HUES48 (cell line): Measurements from ENCODE around the gene GALNT7.

ENCODE experiments used
- H3K27ac ChIP-seq: one replicate; pipeline ENCODE4 v1.7.0; 2013; ENCODE audit warnings: low read depth, low read length, inconsistent platforms
- H3K27me3 ChIP-seq: 2 replicates; pipeline ENCODE4 v1.6.1; 2013; ENCODE audit warnings: mild to moderate bottlenecking, low read length; ENCODE audit not compliant: control insufficient read depth, insufficient read depth
- H3K36me3 ChIP-seq: 2 replicates; pipeline ENCODE4 v1.6.1; 2013; ENCODE audit warnings: low read length; ENCODE audit not compliant: control insufficient read depth, insufficient read depth
- H3K4me1 ChIP-seq: 2 replicates; pipeline ENCODE4 v1.6.1; 2013; ENCODE audit warnings: mild to moderate bottlenecking, low read length; ENCODE audit not compliant: control insufficient read depth, insufficient read depth
- H3K4me3 ChIP-seq: 2 replicates; pipeline ENCODE4 v1.5.1; 2013; ENCODE audit warnings: mild to moderate bottlenecking, low read depth, low read length
- H3K9ac ChIP-seq: 2 replicates; pipeline ENCODE4 v1.6.1; 2013; ENCODE audit warnings: mild to moderate bottlenecking, low read depth, low read length, moderate library complexity
- H3K9me3 ChIP-seq: 2 replicates; pipeline ENCODE4 v1.6.1; 2013; ENCODE audit warnings: low read length; ENCODE audit not compliant: control insufficient read depth, insufficient read depth

GALNT7 gene

GRCh38 chr4:173235050-173235449 is 66.4 kb downstream of the GALNT7 start:
- Histone ChIP-seq H3K4me3 (no peak overlapping the region), H3K36me3 (no peaks in the 10 kb centered on the region), H3K9ac (no peak overlapping the region), H3K27me3 (no peaks in the 10 kb centered on the region), H3K27ac (no peak overlapping the region), H3K4me1 (peaks cover 44% of the 10 kb centered on the region), H3K9me3 (no peaks in the 10 kb centered on the region)

DNA sequence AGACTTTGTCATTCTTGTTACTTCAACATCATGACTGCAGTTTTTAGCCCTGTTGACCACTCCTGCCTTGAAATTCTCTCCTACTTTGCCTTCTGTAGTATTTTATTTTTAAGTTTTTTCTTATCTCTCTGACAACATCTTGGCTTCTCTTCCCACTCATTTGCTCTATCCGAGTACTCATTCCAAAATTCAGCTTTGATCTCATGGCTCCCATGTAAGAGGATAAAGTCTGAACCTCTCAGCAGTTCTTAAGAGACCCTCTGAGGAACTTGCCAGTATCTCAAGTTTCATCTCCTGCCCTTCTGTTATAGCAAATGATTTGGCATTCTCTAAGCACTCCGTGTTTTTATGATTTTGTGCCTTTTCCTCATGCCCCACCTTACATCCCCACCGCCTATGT is 67.7 kb downstream of the GALNT7 start:
- H3K9ac ChIP-seq = no peak overlapping the region
- H3K27ac ChIP-seq = no peak overlapping the region
- H3K4me1 ChIP-seq = peaks cover 45% of the 10 kb centered on the region
- no peak overlapping the region for H3K4me3 ChIP-seq
- no peaks in the 10 kb centered on the region for H3K36me3 ChIP-seq
- H3K27me3 ChIP-seq = no peaks in the 10 kb centered on the region
- no peaks in the 10 kb centered on the region for H3K9me3 ChIP-seq

DNA sequence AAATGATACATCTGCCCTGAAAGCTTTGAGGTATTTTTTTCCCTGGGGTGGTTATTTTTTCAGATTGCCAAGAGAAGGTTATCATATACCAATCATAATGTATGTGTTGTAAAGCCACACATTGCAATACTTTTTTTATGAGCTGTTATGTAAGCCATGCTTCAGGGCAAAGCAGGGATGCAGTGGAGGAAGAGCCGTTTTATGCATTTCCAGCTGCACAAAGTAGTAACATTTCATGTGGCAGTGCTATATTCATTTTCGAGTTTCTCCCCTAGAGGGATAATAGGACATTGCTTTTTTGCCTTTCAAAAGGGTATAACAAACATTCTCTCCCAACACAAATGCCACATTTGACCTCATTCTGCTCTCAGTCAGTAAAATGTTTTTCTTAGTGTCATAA is 68.5 kb downstream of the GALNT7 start:
- Histone ChIP-seq H3K36me3 (no peaks in the 10 kb centered on the region), H3K9ac (no peak overlapping the region), H3K4me3 (no peak overlapping the region), H3K4me1 (peaks cover 53% of the 10 kb centered on the region), H3K27me3 (no peaks in the 10 kb centered on the region), H3K27ac (no peak overlapping the region), H3K9me3 (no peaks in the 10 kb centered on the region)

GRCh38 chr4:173237762-173238161 is 69.2 kb downstream of the GALNT7 start:
- Histone ChIP-seq H3K27ac (no peak overlapping the region), H3K36me3 (no peaks in the 10 kb centered on the region), H3K4me1 (peaks cover 59% of the 10 kb centered on the region), H3K9ac (no peak overlapping the region), H3K27me3 (no peaks in the 10 kb centered on the region), H3K9me3 (no peaks in the 10 kb centered on the region), H3K4me3 (no peak overlapping the region)

DNA sequence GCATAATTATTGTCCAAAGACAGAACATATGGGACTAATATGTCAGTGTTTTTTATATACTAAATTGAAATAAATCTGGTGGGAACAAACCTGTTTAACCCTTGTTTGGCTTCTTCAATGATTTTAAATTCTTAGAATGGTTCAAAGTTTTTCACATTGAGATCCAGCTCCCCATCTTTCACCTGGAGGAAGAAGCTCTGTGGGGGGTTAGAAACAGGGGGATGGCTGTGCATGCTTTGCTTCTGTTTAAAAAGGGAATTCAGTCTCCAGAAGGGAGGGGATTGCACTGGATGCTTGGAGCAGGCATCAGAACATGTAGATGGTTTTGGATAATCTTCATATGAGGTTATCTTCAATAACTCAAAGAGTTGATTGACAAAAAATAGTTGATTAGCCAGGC is 72.1 kb downstream of the GALNT7 start:
- H3K9me3 ChIP-seq = no peaks in the 10 kb centered on the region
- H3K4me3 ChIP-seq = no peak overlapping the region
- no peak overlapping the region for H3K9ac ChIP-seq
- peaks cover 89% of the 10 kb centered on the region for H3K4me1 ChIP-seq
- H3K27ac ChIP-seq = no peak overlapping the region
- no peaks in the 10 kb centered on the region for H3K36me3 ChIP-seq
- no peaks in the 10 kb centered on the region for H3K27me3 ChIP-seq

DNA sequence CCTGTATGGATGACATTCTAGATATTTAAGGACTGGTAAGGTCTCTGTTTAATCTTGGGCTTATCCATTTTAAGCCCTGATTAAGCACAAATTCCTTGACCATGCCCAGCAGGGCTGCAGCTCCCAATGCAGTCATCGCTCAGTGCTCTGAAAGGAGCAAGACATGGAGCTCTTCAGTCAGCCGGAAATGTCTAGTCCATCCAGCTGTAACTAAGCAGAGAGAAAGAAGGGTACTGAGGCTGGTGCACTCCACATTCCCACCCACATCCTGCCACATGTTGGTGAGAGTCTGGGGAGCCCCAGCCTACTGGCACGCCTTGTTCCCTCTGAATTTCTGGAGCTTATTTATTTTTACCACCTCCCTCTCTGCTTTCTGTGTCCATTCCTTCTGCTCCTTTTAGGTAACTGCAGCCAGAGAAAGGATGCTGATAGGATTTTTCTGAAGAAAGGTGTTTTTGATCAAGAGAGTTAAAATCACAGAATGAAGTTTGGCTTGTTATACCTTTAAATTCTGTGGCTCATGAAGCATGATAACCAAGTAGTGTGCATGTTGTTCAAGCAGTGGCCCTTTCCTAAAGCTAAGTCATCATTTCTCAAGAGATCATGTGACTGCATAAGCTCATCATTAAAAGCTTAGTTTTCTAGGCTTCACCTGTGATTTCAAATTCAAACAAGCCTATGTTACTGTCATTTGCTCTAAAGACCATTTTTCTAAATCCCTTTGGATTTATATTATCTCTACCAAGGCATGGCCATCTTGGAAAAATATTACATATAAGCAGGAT is 74.0 kb downstream of the GALNT7 start:
- Histone ChIP-seq H3K4me3 (no peak overlapping the region), H3K27me3 (no peaks in the 10 kb centered on the region), H3K9me3 (no peaks in the 10 kb centered on the region), H3K36me3 (no peaks in the 10 kb centered on the region), H3K27ac (peak overlapping the region; percentile 29), H3K4me1 (peaks cover 87% of the 10 kb centered on the region), H3K9ac (no peak overlapping the region)

DNA sequence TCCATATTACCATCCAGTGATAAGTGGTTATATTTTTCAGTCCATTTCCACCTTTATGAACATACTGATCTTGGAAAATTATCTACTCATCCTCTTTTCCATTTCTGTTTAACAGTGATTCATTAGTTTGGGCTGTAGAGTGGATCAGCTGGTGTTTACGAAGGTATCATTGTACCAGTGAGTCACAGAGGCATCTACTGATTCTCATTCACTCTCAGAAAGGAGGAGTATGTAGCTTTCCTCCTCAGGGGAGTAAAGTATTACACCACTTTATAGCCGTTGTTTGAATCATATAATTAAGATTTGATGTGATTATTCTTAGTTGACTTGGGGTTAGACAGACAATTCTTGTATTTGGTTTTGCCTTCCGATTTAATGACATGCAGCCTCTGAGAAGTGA is 74.7 kb downstream of the GALNT7 start:
- H3K9ac ChIP-seq = no peak overlapping the region
- H3K27me3 ChIP-seq = no peaks in the 10 kb centered on the region
- H3K27ac ChIP-seq = no peak overlapping the region
- H3K9me3 ChIP-seq = no peaks in the 10 kb centered on the region
- H3K4me3 ChIP-seq = no peak overlapping the region
- H3K4me1 ChIP-seq = peaks cover 80% of the 10 kb centered on the region
- H3K36me3 ChIP-seq = 0 out of 2 replicates have a peak, but pooled peaks cover 5% of the 10 kb centered on the region

GRCh38 chr4:173243917-173244658 is 75.5 kb downstream of the GALNT7 start:
- Histone ChIP-seq H3K9me3 (no peaks in the 10 kb centered on the region), H3K27me3 (no peaks in the 10 kb centered on the region), H3K9ac (no peak overlapping the region), H3K4me3 (no peak overlapping the region), H3K27ac (no peak overlapping the region), H3K36me3 (0 out of 2 replicates have a peak, but pooled peaks cover 9% of the 10 kb centered on the region), H3K4me1 (peaks cover 73% of the 10 kb centered on the region)

- Histone ChIP-seq H3K27me3 (no peaks in the 10 kb centered on the region), H3K27ac (peak overlapping the region; percentile 80), H3K4me3 (peak overlapping the region; percentile 22; the same call in 1 of the 2 replicates), H3K36me3 (0 out of 2 replicates have a peak, but pooled peaks cover 11% of the 10 kb centered on the region), H3K4me1 (peaks cover 68% of the 10 kb centered on the region), H3K9me3 (no peaks in the 10 kb centered on the region), H3K9ac (peak overlapping the region; percentile 12; the same call in 1 of the 2 replicates)
Observed at GRCh38 chr4:173245952-173246351, 77.3 kb downstream of the GALNT7 start.

DNA sequence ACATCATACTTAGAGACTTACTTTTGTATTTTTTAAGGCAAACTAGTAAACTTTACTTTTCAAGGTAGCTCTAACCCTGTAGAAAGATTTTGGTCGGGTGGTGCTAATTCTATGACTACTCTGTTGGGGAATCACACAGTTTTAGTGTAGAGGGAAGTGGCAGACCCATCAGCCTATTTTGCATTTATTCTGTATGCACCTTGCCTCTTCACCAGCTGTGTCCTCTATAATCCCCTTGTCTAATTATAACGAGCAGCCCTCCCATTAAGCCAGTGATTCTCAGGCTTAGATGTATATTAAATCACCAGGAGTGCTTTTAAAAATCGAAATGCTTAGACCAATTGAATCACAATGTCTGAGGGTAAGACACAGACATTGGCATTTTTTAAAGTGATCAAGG is 78.1 kb downstream of the GALNT7 start:
- H3K9ac ChIP-seq = no peak overlapping the region
- no peak overlapping the region for H3K4me3 ChIP-seq

GRCh38 chr4:173247321-173247720 is 78.7 kb downstream of the GALNT7 start:
- Histone ChIP-seq H3K36me3 (0 out of 2 replicates have a peak, but pooled peaks cover 11% of the 10 kb centered on the region), H3K27me3 (no peaks in the 10 kb centered on the region), H3K9ac (no peak overlapping the region), H3K27ac (peak overlapping the region; percentile 80), H3K4me3 (no peak overlapping the region), H3K4me1 (peaks cover 68% of the 10 kb centered on the region), H3K9me3 (no peaks in the 10 kb centered on the region)

More for the DNA sequence above, 78.1 kb downstream of the GALNT7 start:
- Histone ChIP-seq H3K9me3 (no peaks in the 10 kb centered on the region), H3K27ac (peak overlapping the region; percentile 80), H3K4me1 (peaks cover 71% of the 10 kb centered on the region), H3K27me3 (no peaks in the 10 kb centered on the region), H3K36me3 (0 out of 2 replicates have a peak, but pooled peaks cover 11% of the 10 kb centered on the region)
